Cardiac fibroblast (primary cell): ENCODE results near the gene KRT4.

Experiments
- DNase-seq, 2 donors: peaks; one replicate each; pipeline versions ENCODE4 v3.0.0 to v3.0.0-alpha.2; 2010; ENCODE audit warnings: low read depth in 2 of 2
- H3K4me3 ChIP-seq, 2 donors: replicated peaks in 1 of 2; 1 replicate in 1 of 2; 2 replicates in 1 of 2; pipeline ENCODE4 v1.5.1; 2011; ENCODE audit warnings: low read depth in 2 of 2, low read length in 2 of 2, mild to moderate bottlenecking in 2 of 2, moderate library complexity in 1 of 2
- CTCF ChIP-seq: IDR thresholded peaks from one replicate; pipeline ENCODE4 v1.5.1; 2011; ENCODE audit warnings: low read depth, mild to moderate bottlenecking, low read length, inconsistent platforms

Gene KRT4

GRCh38 chr12:52772188-52772587, 41.7 kb downstream of the KRT4 start:
- TF ChIP-seq CTCF: no peak
- no peak overlapping the region for H3K4me3 ChIP-seq
- DNase-seq: no peak

- H3K4me3 ChIP-seq: no peak overlapping the region
- TF ChIP-seq CTCF: no peak
- DNase-seq: no peak
These were observed 42.4 kb downstream of the KRT4 start for GRCh38 chr12:52771505-52771904.

DNA sequence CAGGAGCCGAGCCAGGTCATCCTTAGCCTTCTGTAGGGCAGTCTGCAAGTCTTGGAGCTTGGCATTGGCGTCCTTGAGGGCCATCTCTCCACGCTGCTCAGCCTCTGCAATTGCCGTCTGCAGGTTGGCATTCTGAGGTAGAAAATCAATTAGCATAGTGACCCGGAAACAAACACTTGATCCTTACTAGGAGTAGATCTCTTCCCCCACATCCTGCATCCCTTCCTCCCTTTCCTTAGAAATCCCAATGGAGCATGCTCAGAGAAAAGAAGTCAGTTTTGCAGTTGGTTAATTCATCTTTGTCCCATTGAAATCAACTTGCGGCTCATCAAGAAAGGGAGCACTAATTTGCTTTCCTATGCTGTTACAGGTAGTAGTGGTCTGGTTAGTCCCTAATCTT, 42.8 kb downstream of the KRT4 start:
- no peak overlapping the region for H3K4me3 ChIP-seq
- TF ChIP-seq CTCF: no peak
- DNase-seq: no peak

DNA sequence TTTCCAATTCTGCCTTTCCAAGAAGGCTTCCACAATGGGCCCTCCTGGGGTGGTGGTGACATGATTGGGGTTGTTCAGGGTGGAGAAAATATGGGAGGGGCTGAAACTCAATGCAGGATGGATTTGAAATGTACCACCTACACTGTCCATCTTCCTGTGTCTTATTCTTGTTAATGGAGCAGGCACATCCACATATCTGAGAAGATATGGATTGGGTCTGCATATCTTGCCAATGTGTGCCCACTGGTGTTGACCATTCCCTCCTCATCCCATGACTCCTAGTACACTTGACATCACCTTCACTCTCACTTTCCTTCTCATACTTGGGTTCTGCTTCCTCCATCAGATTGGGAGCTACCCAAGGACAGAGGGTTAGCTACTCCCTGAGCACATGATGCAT, 44.0 kb downstream of the KRT4 start:
- no peak overlapping the region for H3K4me3 ChIP-seq
- no peak for DNase-seq
- no peak for TF ChIP-seq CTCF

DNA sequence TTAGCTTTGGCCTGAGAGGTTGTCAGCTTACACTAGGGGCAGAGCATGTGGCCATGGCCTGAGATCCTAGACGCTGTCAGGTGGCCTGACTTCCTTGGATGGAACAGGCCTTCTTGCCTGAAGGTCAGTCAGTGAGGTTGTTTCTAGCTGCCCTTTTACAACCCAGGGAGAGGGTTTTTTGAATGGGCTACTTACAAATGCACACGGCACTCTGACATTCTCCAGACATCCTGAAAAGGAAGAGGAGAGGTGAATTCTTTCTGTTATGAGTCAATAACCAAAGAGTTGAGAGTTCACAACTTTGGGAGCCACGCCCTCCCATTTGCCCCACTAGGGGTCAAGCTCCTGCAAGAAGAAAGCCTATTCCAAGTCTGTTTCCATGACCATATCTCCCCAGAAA, 44.6 kb downstream of the KRT4 start:
- no peak for DNase-seq
- no peak overlapping the region for H3K4me3 ChIP-seq
- TF ChIP-seq CTCF: no peak

- no peak for DNase-seq
- H3K4me3 ChIP-seq: no peak overlapping the region
- TF ChIP-seq CTCF: no peak
These were observed 45.3 kb downstream of the KRT4 start for GRCh38 chr12:52768479-52769200.

- no peak overlapping the region for H3K4me3 ChIP-seq
- no peak for TF ChIP-seq CTCF
- DNase-seq: no peak
These were observed 46.5 kb downstream of the KRT4 start for GRCh38 chr12:52767427-52767826.
